Putamen (tissue), 1 donor: ENCODE results near the gene ZNF23.
A peak's percentile ranks its signal among the peaks of the same experiment; 100 is the strongest.
"Not testable (repeated sequence)": the region's sequence is repeated elsewhere in the genome, so short reads cannot be mapped to it uniquely, and the experiment has no call there.

ENCODE experiments used
- DNase-seq: peaks from one replicate; pipeline ENCODE4 v3.0.0-alpha.2; 2016; ENCODE audit warnings: low spot score

Gene ZNF23

GRCh38 chr16:71461686-71462648 is at the start of gene ZNF23:
Gene ZNF23 (minus strand): TSS chr16:71462247. CDS start chr16:71456796, 5,451 bp downstream.
- peak; percentile 86 for DNase-seq

- no peak for DNase-seq
Measured at GRCh38 chr16:71507061-71507460, 45.0 kb upstream of the ZNF23 start.

DNA sequence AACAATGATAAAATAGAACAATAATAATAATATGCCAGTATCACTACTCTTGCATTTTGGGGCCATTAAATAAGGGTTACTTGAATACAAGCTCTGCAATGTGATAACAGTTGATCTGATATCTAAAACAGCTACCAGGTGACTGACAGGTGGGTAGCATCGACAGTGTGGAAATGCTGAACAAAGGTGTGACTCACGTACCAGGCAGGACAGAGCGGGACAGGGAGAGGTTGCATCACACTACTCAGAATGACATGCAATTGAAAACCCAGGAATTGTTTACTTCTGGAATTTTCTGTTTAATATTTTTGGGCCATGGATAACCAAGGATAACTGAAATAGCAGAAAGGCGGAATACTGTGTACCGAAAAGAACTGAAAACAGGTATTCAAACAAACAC is 42.9 kb upstream of the ZNF23 start:
- DNase-seq: no peak

DNA sequence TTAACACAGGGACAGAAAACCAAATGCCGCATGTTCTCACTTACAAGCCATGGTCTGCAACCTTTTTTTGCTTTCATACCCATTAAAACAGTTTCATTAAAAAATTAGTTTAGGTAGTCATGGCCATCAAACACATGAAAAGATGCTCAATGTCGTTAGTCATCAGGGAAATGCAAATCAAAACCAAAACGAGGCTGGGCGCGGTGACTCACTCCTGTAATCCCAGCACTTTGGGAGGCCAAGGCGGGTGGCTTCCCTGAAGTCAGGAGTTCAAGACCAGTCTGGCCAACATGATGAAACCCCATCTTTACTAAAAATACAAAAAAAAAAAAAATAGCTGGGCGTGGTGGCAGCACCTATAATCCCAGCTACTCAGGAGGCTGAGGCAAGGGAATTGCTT is 42.0 kb upstream of the ZNF23 start:
- DNase-seq: not testable (repeated sequence)

- DNase-seq: no peak
Measured at GRCh38 chr16:71501547-71501946, 39.5 kb upstream of the ZNF23 start.

- DNase-seq: no peak
Measured at GRCh38 chr16:71500964-71501363, 38.9 kb upstream of the ZNF23 start.

- DNase-seq: peak; percentile 47
Measured at GRCh38 chr16:71499775-71500364, 37.8 kb upstream of the ZNF23 start.

GRCh38 chr16:71498031-71498430 is 36.0 kb upstream of the ZNF23 start:
- no peak for DNase-seq

DNA sequence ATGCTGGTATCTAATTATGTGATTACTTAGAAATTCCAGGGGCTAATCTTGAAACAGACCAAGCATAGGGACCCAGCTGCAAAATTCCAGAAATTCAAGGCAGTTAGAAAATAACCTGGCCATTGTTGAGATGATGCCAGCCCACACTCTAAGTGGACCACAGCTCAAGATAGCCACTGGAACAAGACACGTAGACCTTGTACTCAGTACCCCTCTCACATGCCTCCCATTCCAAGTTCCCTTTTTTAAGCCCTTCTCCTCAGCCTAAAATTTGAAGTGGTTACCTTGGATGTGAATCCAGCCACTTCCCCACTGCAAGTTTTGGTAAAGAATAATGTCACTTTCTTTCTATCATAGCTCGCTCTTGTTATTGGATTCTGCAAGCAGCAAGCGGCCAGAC is 31.2 kb upstream of the ZNF23 start:
- no peak for DNase-seq

DNA sequence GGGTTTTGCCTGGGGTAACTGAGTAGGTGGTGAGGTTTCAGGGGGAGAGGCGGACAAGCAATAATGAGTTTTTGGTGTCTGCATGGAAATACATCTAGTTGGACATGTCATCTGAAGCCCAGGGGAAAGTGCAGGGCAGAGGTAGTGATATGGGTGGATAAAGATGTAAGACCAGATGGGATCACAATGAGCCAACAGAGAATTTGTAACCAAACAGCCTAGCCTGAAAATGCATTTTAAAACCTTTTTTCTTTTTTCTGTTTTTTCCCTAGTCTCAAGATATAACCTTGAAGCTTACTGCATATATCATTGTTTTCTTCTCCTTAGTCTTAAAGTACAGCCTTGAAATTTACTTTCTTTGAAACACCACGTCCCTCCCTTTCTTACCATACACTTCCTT is 30.7 kb upstream of the ZNF23 start:
- DNase-seq: no peak

DNA sequence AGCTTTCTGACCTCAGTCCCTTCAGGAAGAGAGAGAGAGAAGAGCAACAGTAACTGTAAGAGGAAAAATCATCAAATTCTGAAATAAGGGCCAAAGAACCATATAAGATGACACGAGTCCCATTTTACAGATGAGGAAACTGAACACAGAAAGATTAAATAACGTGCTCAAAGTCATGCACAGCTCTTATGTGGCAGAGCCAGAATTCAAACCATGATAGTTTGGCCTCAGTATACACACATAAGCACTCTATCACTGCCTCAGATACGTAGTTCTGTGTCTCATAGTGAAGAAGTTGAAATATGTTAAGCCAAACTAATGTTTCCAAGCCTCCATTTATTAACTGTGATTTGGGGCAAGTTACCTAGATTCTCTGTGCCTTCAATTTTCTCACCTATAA is 29.0 kb upstream of the ZNF23 start:
- DNase-seq: no peak

DNA sequence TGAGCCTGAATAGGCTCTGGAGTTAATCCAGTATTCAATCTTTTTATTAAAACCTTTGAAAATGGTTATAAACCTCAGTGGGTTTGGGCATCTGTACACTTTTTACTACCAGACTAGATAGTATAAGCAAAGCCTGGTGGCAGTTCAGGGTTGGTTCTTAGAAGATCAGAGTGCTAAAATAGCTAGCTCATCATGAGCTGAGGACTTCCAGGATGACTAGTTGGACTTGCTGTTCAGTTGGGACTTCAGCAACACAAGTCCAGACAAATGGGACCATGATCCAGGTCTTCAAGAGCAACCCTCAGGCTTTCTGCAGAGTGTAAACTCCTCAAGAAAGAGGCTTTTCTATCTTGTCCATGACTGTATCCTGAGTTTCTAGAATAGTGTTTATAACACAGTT is 28.3 kb upstream of the ZNF23 start:
- no peak for DNase-seq

DNA sequence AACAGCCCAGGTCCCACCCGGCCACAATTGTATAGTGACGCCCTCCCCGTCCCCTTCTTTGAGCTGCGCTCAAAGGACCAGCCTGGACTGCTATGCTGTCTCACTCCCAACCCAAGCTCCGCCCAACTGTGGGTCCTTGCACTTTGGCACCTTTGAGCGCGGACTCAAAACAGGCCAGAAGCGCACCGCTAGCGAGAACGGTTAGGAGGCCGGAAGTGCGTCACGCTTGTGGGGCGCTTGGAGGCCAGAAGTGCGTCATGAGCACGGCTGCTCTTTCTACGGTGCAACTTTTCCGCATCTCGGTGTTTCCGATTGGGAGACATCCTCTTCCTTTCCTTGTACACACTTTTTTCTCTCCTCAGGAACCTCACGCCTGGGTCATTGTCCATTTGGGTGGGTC is 27.1 kb upstream of the ZNF23 start, which contains the start of gene ZNF19:
Gene ZNF19 (minus strand): TSS at position 203 of the 400 bp plus-strand sequence. CDS start 7,210 bp downstream, outside the sequence.
- no peak for DNase-seq

DNA sequence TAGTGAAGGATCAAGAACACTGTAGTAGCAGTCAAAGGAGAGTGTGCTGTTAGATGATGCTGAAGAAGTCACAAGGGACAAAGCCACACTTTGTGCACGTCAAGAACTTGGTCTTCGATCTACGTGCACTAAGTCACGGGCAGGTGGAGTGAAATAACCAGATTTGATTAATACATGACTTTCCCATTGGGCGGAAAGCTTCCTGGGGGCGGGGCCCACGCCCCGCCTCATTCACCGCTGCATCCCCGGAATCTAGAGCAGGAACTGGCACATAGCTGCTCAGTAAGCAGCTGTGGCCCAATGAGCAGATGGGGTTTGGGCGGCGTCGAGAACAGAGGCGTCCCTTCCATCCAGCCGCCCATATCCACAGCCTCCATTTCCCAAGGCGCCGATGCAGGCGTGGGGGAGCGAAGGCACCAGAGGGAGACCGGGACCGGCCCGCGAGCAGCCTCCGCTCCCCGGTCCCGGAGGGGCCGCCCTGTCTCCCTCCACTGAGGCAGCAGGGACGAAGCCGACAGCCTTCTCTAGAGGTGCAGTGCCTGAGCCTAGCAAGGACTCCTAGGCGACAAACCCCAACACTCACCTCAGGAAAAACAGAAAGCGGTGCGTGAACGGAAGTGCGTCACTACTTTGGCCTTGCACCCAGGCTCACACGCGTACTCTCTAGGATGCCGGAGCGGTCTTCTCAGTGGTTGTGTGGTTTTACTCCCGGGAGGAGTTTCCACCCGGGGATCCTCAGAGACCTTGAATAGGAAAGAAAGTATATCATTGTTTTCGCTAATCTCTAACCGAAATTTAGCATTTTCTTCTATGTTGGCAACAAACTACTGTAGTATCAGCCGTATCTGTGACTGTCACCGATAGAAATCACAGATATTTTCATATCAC is 22.2 kb upstream of the ZNF23 start:
- DNase-seq: peak; percentile 95

GRCh38 chr16:71482569-71482968 is 20.5 kb upstream of the ZNF23 start:
- DNase-seq: no peak

DNA sequence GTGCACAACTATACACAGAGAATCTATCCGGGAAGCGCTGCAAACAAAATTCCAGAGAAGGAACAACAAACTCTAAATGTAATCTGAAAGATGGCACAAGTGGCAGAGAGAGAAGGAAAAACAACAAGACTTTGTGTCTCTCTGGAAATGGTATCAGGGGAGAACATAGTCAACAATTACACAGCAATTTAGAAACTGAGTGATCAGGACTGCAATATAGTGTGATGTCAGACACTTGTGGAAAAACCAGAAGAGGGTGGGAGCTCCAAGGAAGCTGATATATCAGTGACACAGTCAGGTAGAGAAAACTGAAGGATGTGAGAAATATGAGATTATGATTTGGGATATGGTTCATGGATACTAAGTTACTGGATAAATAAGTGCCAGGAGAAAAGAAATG is 18.9 kb upstream of the ZNF23 start:
- DNase-seq: no peak

DNA sequence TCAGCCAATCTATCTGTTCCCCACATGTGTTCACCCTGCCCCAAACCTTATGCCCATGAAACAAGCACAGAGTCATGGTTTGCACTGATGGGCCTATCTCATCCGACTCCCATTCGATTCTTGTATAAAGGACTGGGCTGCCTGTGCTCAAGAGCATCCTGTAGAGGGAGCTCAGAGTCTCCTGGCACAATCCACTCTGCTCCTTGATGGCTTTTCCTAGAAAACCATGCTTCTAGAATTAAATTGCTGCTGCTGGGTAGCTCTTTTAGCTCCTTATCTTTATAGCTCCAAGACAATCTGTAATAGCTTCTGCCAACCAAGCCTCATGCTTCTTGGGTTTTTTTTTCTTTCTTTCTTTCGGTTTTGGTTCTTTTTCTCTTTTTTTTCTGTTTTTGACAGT is 17.4 kb upstream of the ZNF23 start:
- DNase-seq: no peak

DNA sequence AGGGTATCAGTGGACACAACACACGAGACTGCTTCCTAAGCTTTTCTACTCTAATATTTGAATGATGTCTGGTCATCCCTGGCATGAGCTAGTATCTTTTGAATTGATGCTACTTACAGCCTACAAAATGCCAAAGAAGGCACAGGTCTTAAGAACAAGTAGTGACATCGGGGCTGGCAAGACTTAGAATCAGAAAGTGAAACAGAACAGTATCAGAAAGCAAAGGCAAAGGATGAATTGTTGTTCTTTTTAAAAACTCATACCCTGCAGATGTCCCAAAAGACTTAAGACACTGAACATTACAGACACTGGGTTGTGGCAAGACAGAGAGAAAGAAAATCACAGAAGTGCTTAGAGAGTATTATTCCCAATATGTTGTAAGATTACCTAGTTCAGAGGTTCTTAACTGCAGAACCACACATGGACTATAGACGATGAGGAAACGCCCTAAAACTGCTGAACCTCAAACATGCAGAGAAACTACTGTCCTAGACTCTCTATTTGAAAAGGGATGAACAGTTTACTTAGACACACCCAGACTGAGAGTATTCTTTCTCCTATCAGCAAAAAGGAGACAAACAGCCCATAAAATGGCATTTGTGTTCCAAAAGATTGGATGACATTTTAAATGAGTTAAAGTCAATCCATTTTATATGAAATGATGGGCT is 14.5 kb upstream of the ZNF23 start:
- no peak for DNase-seq

GRCh38 chr16:71474864-71475263 is 12.8 kb upstream of the ZNF23 start:
- DNase-seq: no peak

DNA sequence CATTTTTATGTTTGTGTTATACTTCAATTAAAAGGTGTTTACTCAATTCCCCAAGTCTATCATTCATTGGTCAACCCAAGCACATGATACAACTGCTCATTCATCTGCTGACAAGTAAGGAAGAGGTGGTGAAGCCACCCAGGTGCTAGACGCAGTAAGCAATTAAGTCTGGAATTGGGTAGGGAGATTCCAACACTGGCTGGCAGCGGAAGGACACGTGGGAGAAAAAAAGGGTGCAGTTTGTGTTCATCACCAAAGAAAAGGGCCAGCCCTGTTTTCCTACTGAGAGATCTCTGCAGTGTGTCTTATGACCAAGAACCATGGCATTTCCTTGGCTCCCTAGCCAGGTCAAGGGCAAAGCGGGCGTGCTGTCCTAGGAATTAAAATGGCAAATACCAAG is 11.8 kb upstream of the ZNF23 start:
- DNase-seq: no peak

- DNase-seq: no peak
Measured at GRCh38 chr16:71472931-71473330, 10.9 kb upstream of the ZNF23 start.

DNA sequence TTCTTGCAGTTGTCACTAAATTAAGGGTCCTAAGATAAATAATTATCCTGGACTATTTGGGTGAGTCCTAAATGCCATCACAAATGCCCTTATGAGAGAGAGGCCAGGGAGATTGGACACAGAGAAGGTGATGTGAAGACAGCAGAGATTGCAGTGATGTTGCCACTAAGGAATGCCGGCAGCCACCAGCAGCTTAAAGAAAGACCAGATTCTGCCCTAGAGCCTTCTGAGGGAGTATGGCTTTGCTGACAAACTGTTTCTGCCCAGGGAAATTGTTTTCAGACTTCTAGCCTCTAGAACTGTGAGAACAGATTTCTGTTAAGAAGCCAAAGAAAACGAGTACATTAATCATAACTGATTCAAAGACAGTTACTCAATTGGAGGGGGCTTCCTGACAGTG is 10.0 kb upstream of the ZNF23 start:
- no peak for DNase-seq
